Uterus (tissue), 4 donors: Measurements from ENCODE around the gene CASP8AP2. TPM values are rescaled to one million over a fixed set of nuclear protein-coding genes. Genes with fewer than 3 reads are reported as not detected.

Experiments
- DNase-seq, 2 donors: peaks; one replicate each; pipeline ENCODE4 v3.0.0-alpha.2; 2019 to 2020
- H3K27ac ChIP-seq, 2 donors: fragments of 200-600 bp; sonication (generic); 1 replicate in 1 of 2; 2 replicates in 1 of 2; pipeline ENCODE4 v1.5.1; 2016 to 2018
- H3K27me3 ChIP-seq, 2 donors: fragments of 200-600 bp; sonication (generic); one replicate each; pipeline ENCODE4 v1.5.1; 2018 to 2019; ENCODE audit warnings: control low read depth in 1 of 2
- H3K36me3 ChIP-seq, 2 donors: fragments of 200-600 bp; sonication (generic); one replicate each; pipeline ENCODE4 v1.5.1; 2019; ENCODE audit warnings: control low read depth in 1 of 2
- H3K4me1 ChIP-seq, 2 donors: fragments of 200-600 bp; sonication (generic); one replicate each; pipeline ENCODE4 v1.5.1; 2018 to 2019; ENCODE audit warnings: control low read depth in 1 of 2
- H3K4me3 ChIP-seq, 2 donors: fragments of 200-600 bp; sonication (generic); 1 replicate in 1 of 2; 2 replicates in 1 of 2; pipeline ENCODE4 v1.5.1; 2018 to 2019; ENCODE audit warnings: mild to moderate bottlenecking in 1 of 2
- H3K9me3 ChIP-seq, 2 donors: fragments of 200-600 bp; sonication (generic); one replicate each; pipeline ENCODE4 v1.5.1; 2019; ENCODE audit warnings: control low read depth in 1 of 2
- CTCF ChIP-seq, 4 experiments: fragments of 200-600 bp in 2 of 4; fragments of 450-650 bp in 2 of 4; sonication (generic) in 2 of 4; IDR thresholded peaks; one replicate each; pipeline ENCODE4 v1.5.1; 2016 to 2019; ENCODE audit warnings: antibody characterized with exemption in 4 of 4, mild to moderate bottlenecking in 2 of 4, moderate library complexity in 1 of 4
- POLR2A ChIP-seq, 2 donors: fragments of 450-650 bp; IDR thresholded peaks; one replicate each; pipeline ENCODE4 v1.6.1; 2016; ENCODE audit warnings: antibody characterized with exemption in 2 of 2, mild to moderate bottlenecking in 1 of 2, moderate library complexity in 1 of 2
- intact Hi-C: fragments of 100-400 bp; cut with DNase I; formaldehyde crosslinking; loops from one replicate; pipeline ENCODE4 v1.15.1; 2023; ENCODE audit warnings: low total_unique reads
- total RNA-seq, 4 donors: library from RNA; depleted of rRNA in 3 of 4; stranded (reverse); fragments of >200 nt in 3 of 4; gene quantifications; one replicate each; pipeline versions ENCODE4 v1.1.0 to v1.2.4, GENCODE V29; 2014 to 2023
- donor health status: DM: yes; HTN: yes; CAD: no.

The CASP8AP2 gene
- total RNA-seq, 4 donors from 2014 or later, result 22.0 to 37.6 (median 29.6) TPM

GRCh38 chr6:89866024-89866678 is 36.5 kb downstream of the CASP8AP2 start:
- no peak overlapping the region for H3K4me3 ChIP-seq
- no peaks in the 10 kb centered on the region for H3K9me3 ChIP-seq
- no peaks in the 10 kb centered on the region for H3K4me1 ChIP-seq
- intact Hi-C loops, result no loop called here
- no peak for TF ChIP-seq CTCF (IDR thresholded peaks at IDR 0.05)
- no peak for TF ChIP-seq POLR2A (IDR thresholded peaks at IDR 0.05)
- no peak overlapping the region for H3K27ac ChIP-seq
- DNase-seq, result no peak
- H3K36me3 ChIP-seq, result no peaks in the 10 kb centered on the region
- no peaks in the 10 kb centered on the region for H3K27me3 ChIP-seq

GRCh38 chr6:89873721-89874120 is 44.0 kb downstream of the CASP8AP2 start:
- no peaks in the 10 kb centered on the region for H3K9me3 ChIP-seq
- no peaks in the 10 kb centered on the region for H3K36me3 ChIP-seq
- H3K27ac ChIP-seq, result no peak overlapping the region
- intact Hi-C loops, result no loop called here
- no peak for DNase-seq
- no peaks in the 10 kb centered on the region for H3K4me1 ChIP-seq
- TF ChIP-seq POLR2A (IDR thresholded peaks at IDR 0.05) (no peak), CTCF (IDR thresholded peaks at IDR 0.05) (no peak)
- H3K4me3 ChIP-seq, result no peak overlapping the region
- no peaks in the 10 kb centered on the region for H3K27me3 ChIP-seq

GRCh38 chr6:89874438-89874837 is 44.8 kb downstream of the CASP8AP2 start:
- Histone ChIP-seq H3K27ac (no peak overlapping the region), H3K9me3 (no peaks in the 10 kb centered on the region), H3K36me3 (no peaks in the 10 kb centered on the region), H3K4me1 (no peaks in the 10 kb centered on the region), H3K27me3 (no peaks in the 10 kb centered on the region), H3K4me3 (no peak overlapping the region)
- DNase-seq, result no peak
- intact Hi-C loops, result no loop called here
- TF ChIP-seq CTCF (IDR thresholded peaks at IDR 0.05), result no peak
- no peak for TF ChIP-seq POLR2A (IDR thresholded peaks at IDR 0.05)

- no peak for DNase-seq
- no peaks in the 10 kb centered on the region for H3K36me3 ChIP-seq
- intact Hi-C loops, result no loop called here
- peaks cover 0 to 10% of the 10 kb centered on the region in 2 donors for H3K27me3 ChIP-seq
- no peaks in the 10 kb centered on the region for H3K9me3 ChIP-seq
- no peaks in the 10 kb centered on the region for H3K4me1 ChIP-seq
- TF ChIP-seq POLR2A (IDR thresholded peaks at IDR 0.05), result no peak
- TF ChIP-seq CTCF (IDR thresholded peaks at IDR 0.05), result no peak
- no peak overlapping the region for H3K4me3 ChIP-seq
- H3K27ac ChIP-seq, result no peak overlapping the region
These were observed 56.9 kb downstream of the CASP8AP2 start for GRCh38 chr6:89886378-89887120.

GRCh38 chr6:89887452-89888137 is 57.9 kb downstream of the CASP8AP2 start:
- no peak for DNase-seq
- Histone ChIP-seq H3K4me3 (no peak overlapping the region), H3K27me3 (peaks cover 0 to 10% of the 10 kb centered on the region in 2 donors), H3K4me1 (no peaks in the 10 kb centered on the region), H3K27ac (no peak overlapping the region), H3K9me3 (no peaks in the 10 kb centered on the region), H3K36me3 (no peaks in the 10 kb centered on the region)
- no peak for TF ChIP-seq POLR2A (IDR thresholded peaks at IDR 0.05)
- no peak for TF ChIP-seq CTCF (IDR thresholded peaks at IDR 0.05)
- intact Hi-C loops, result no loop called here
